ENCODE measurements around the gene BCKDHB.

- no peak for TF ChIP-seq POLR2AphosphoS5 (IDR thresholded peaks at IDR 0.05; ENCODE audit: low read depth, low read length)
- TF ChIP-seq CTCF (IDR thresholded peaks at IDR 0.05), result no peak
Observed at GRCh38 chr6:80314531-80314930, 208.1 kb downstream of the BCKDHB start.
